ENCODE data around the gene PDE10A.
"Not testable (repeated sequence)": the region's sequence is repeated elsewhere in the genome, so short reads cannot be mapped to it uniquely, and the experiment has no call there.

Gene PDE10A

GRCh38 chr6:165618891-165619290, 44.1 kb downstream of the PDE10A start:
- not testable (repeated sequence) for DNase-seq

- no peak for DNase-seq
Observed at GRCh38 chr6:165618241-165618640, 44.8 kb downstream of the PDE10A start.

- DNase-seq: no peak
Observed at GRCh38 chr6:165617528-165617927, 45.5 kb downstream of the PDE10A start.

- no peak for DNase-seq
Observed at GRCh38 chr6:165616116-165616515, 46.9 kb downstream of the PDE10A start.

- DNase-seq: no peak
Observed at GRCh38 chr6:165615636-165616035, 47.4 kb downstream of the PDE10A start.

- no peak for DNase-seq
Observed at GRCh38 chr6:165611294-165611693, 51.7 kb downstream of the PDE10A start.

GRCh38 chr6:165608577-165608976, 54.5 kb downstream of the PDE10A start:
- not testable (repeated sequence) for DNase-seq

GRCh38 chr6:165606740-165607008, 56.4 kb downstream of the PDE10A start:
- no peak for DNase-seq

GRCh38 chr6:165605901-165606739, 56.9 kb downstream of the PDE10A start:
- no peak for DNase-seq

- DNase-seq: no peak
Observed at GRCh38 chr6:165605182-165605875, 57.7 kb downstream of the PDE10A start.

GRCh38 chr6:165602291-165602690, 60.8 kb downstream of the PDE10A start:
- DNase-seq: no peak

GRCh38 chr6:165600606-165601005, 62.4 kb downstream of the PDE10A start:
- DNase-seq: no peak

GRCh38 chr6:165599596-165600487, 63.2 kb downstream of the PDE10A start:
- DNase-seq: no peak

GRCh38 chr6:165599121-165599520, 63.9 kb downstream of the PDE10A start:
- no peak for DNase-seq

- no peak for DNase-seq
Observed at GRCh38 chr6:165597821-165598220, 65.2 kb downstream of the PDE10A start.

GRCh38 chr6:165594584-165595333, 68.3 kb downstream of the PDE10A start:
- DNase-seq: no peak

GRCh38 chr6:165592947-165593346, 70.1 kb downstream of the PDE10A start:
- not testable (repeated sequence) for DNase-seq

- DNase-seq: no peak
Observed at GRCh38 chr6:165588515-165588914, 74.5 kb downstream of the PDE10A start.

- DNase-seq: no peak
Observed at GRCh38 chr6:165587206-165587605, 75.8 kb downstream of the PDE10A start.

GRCh38 chr6:165586706-165587105, 76.3 kb downstream of the PDE10A start:
- DNase-seq: no peak

- DNase-seq: no peak
Observed at GRCh38 chr6:165585060-165585459, 78.0 kb downstream of the PDE10A start.

GRCh38 chr6:165584541-165584940, 78.5 kb downstream of the PDE10A start:
- DNase-seq: no peak

- no peak for DNase-seq
Observed at GRCh38 chr6:165581678-165582077, 81.4 kb downstream of the PDE10A start.
